Putamen (tissue), 1 donor: ENCODE data around the gene RNPS1.

ENCODE experiments used
- DNase-seq: peaks from one replicate; pipeline ENCODE4 v3.0.0-alpha.2; 2016; ENCODE audit warnings: low spot score

The RNPS1 gene

DNA sequence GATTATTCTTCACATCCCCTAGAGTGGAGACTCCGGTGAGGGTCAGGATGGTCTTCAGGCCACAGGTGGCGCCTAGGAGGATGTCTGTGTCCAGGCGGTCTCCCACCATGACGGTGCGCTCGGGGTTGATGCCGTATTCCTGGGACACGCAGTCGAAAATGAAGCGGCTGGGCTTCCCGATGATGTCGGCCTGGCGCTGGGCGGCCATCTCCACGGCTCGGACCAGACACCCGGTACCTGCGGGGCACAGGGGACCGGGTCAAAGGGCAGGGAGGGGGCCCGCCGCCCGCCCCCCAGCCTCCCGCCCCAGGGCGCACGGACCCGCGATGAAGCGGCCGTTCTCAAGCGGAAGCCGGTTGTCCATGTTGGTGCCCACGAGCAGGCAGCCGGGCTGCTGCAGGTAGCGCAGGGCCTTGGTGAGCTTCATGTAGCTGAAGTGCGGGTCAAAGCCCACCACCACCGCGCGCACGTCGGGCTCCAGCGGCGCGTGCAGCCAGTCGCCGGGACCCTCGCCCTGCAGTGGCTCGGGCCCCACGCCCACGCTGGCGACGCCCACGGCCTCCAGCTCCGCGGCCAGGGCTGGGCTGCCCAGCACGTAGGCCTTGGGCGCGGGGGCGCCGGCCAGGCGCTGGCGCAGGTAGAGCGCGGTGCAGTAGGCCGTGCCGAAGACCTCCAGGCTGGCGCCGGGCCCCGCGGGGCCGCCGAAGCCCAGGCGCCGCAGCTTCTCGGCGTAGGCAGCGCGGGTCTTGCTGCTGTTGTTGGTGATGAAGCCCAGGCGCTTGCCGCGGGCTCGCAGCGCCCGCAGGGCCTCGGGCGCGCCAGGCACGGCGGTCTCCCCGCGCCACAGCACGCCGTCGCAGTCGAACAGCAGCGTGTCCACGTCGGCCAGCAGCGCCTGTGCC lies 53.9 kb downstream of the RNPS1 start:
- DNase-seq, result no peak

DNA sequence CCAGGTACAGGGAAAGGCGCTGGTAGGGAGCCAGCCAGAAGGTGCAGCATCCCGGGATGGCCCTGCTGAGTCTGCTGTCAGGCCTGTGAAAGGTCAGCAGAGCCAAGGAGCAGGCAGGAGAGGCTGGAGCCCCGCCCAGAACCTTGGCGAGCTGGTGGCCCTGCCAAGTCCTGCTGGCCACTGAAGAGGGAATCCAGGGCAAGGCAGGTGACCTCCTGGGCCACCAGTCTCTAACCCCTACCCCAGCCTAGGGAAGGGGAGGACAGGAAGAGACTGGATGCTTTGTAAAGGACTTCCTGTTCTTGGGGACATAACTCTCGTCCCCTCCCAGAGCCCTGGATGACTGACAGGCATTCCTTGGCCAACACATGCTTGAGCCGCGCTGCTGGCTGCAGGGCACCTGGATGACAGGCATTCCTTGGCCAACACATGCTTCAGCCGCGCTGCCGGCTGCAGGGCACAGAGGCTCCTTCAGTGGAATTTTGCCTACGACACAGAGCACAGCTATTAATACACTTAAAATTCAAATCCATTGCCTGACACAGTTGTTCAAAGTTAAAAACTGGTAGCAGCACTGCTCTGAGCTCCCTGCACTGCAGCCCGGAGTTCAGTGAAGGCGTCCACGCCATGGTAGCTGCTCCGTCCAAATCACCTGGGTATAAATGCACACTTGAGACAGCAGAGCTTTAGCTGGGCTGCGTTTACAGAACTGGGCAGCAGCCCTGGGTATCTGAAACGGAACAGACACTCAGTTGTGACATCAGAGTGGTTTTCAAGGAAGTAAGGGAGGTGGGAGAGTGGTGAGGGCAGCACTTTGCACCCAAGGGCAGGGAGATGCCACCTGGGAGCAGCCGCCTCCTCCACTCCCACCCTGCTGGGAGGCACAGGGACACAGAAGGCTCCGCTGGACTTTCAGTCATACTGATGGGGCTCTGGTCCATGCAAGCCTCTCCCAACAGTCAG lies 55.3 kb downstream of the RNPS1 start:
- DNase-seq, result no peak

DNA sequence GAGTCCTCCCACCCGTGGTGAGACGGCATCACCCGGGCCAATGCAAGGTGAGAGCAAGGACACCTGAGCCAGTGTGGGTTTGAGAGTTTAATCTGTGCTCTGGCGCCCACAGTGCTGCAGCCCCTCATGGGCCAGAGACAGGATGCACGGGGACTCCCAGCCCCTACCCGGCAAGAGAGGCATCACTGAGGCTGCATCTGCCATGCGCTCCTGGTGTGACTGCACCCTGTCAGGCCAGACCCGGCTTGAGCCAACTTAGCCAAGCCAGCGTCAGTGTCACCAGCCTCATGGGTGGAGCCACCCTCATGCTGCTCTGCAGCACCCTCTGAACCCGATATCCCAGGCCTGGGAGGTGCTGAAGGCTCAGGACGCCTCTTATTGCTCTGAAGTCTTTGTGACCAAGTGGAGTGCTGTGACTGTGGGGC lies 56.0 kb downstream of the RNPS1 start:
- DNase-seq, result no peak

DNA sequence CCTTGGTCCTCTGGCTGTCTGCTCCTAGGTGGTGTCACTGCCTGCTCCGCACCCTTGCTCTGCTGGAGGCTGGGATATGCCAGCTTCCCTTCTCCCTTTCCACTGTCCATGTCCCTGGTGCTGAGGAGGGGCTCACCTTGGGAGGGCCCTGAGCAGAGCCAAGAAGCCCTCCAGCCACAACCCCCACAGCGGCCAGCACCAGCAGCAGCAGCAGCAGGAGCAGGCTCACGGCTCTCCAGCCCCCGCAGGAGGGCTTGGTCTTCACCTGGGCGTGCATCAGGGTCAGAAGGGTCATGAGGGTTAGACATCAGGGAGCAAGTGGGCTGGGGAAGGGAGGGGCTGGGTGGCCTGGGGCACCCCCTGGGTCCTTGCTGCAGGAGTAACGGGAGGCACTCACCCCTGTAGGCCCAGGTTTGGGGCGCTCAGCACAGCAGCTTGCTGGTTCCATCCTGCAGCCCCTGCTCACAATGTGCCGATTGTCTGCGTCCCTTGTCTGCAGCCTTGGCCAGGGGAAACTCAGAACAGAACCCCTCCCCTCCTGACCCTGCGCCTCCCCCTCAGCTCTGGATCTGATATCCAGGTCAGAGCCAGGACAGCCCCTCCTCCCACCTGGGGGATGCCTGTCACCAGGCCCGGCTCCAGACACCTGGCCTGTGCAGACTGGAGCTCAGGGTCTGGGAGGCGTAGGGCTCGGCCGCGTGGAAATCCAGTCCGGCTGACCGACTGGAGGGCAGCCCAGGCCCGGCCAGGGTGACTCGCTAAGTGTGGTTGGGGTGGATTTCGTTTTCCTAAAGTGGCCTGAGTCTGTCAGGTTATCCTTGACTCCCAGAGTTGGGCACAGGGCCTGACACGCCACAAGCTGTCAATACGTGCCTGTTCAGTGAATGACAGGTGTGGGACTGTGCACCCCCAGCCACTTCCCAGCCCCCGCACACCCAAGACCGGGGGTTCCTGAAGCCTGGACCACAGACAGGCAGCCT lies 57.2 kb downstream of the RNPS1 start, which contains the start of gene BRICD5:
TSS of gene BRICD5 (minus strand) at position 478 of the 980 bp plus-strand sequence. CDS start at position 448, 30 bp downstream.
- no peak for DNase-seq

GRCh38 chr16:2210009-2210332 lies 58.0 kb downstream of the RNPS1 start:
- DNase-seq, result no peak

GRCh38 chr16:2209258-2210008 lies 58.5 kb downstream of the RNPS1 start:
- no peak for DNase-seq

GRCh38 chr16:2208772-2209171 lies 59.2 kb downstream of the RNPS1 start:
- DNase-seq, result no peak

DNA sequence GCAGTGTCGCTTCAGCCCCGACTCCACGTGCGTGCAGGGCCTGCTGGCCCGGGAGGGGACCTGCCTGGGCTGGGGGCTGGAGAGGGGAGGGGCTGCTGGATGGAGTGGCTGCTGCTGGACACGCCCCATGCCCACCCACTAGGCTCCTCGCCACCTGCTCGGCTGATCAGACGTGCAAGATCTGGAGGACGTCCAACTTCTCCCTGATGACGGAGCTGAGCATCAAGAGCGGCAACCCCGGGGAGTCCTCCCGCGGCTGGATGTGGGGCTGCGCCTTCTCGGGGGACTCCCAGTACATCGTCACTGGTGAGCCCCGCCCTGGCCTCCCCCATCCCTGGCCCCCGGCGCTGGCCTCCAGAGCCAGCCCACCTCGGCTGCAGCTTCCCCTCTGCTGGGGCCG lies 59.6 kb downstream of the RNPS1 start:
- DNase-seq, result no peak

DNA sequence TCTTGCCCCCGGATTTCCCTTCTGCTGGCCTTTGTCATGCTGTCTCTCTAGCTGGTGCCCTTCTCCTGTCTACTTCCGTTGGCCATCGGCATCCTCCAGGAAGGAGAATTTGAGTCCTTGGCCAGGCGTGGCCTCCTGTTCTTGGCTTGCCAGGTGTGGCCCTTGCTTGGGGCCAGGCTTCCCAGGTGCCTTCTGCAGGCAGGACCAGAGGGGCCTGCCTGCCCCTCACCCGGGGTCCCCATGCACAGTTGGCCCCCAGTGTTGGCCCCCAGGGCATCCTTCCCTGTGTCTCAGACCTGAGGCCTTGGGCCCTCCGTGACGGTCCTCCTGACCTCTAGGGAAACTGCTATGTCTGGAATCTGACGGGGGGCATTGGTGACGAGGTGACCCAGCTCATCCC lies 60.1 kb downstream of the RNPS1 start:
- no peak for DNase-seq

DNA sequence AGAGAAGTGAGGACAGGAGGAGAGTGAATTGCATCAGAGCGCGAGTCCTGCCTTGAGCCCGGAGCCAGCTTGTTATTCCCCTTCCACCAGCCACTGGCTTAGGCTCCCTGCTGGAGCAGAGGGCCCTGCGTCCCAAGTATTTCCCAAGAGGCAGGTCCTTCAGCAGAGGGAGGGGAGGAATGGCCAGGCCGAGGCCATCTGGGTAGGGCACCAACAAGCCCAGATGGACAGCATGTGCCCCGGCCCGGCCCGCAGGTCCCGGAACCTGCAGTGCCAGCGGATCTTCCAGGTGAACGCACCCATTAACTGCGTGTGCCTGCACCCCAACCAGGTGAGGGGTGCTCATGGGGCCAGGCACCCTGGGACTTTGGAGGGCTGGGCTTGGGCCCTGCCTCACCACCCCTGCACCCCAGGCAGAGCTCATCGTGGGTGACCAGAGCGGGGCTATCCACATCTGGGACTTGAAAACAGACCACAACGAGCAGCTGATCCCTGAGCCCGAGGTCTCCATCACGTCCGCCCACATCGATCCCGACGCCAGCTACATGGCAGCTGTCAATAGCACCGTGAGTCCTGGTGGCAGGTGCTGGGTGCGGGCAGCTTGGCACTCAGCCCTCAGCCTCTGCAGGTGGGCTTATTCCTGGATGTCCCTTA lies 61.0 kb downstream of the RNPS1 start:
- DNase-seq, result no peak

GRCh38 chr16:2206420-2206779 lies 61.5 kb downstream of the RNPS1 start:
- no peak for DNase-seq

- DNase-seq, result no peak
These were observed 62.0 kb downstream of the RNPS1 start for GRCh38 chr16:2205967-2206313.

- peak; percentile 89 for DNase-seq
These were observed 62.6 kb downstream of the RNPS1 start, which contains the start of gene MLST8 for GRCh38 chr16:2205104-2205966. Gene MLST8 (plus strand): TSS chr16:2205454. CDS start chr16:2206086, 632 bp downstream.

- DNase-seq, result no peak
These were observed 63.4 kb downstream of the RNPS1 start for GRCh38 chr16:2204416-2205103.
